Measurements from ENCODE around the gene EFCC1. TPM values are rescaled to one million over a fixed set of nuclear protein-coding genes. Genes with fewer than 3 reads are reported as not detected.

Gene EFCC1
- polyA plus RNA-seq, 1 donor (not counting 4 experiments of a cell fraction or from before 2014, with no cell fraction given), result not detected

- Histone ChIP-seq H3K4me3 (ENCODE audit: control insufficient read depth in 2 of 3, extremely low read depth in 1 of 3, insufficient read depth in 2 of 3, low read depth in 1 of 3, low read length in 3 of 3) (no peak overlapping the region), H2AFZ (ENCODE audit: control insufficient read depth, low read length) (no peak overlapping the region), H3K9me1 (ENCODE audit: control insufficient read depth, extremely low read depth, insufficient read depth, low read length) (no peaks in the 10 kb centered on the region), H3K27me3 (ENCODE audit: control insufficient read depth, extremely low read depth, insufficient read depth, low read length) (peaks cover 40% of the 10 kb centered on the region), H4K20me1 (ENCODE audit: control insufficient read depth, extremely low read depth, insufficient read depth, low read length) (no peaks in the 10 kb centered on the region), H3K4me2 (ENCODE audit: control insufficient read depth, extremely low read depth, insufficient read depth, low read depth, low read length) (no peak overlapping the region), H3K79me2 (ENCODE audit: control insufficient read depth, insufficient read depth, low read length) (no peaks in the 10 kb centered on the region), H3K9me3 (ENCODE audit: control insufficient read depth, low read depth, low read length) (no peaks in the 10 kb centered on the region), H3K4me1 (ENCODE audit: control insufficient read depth, extremely low read depth, insufficient read depth, low read length) (no peaks in the 10 kb centered on the region), H3K36me3 (ENCODE audit: control insufficient read depth in 2 of 2, extremely low read depth in 1 of 2, insufficient read depth in 2 of 2, low read length in 2 of 2) (no peaks in the 10 kb centered on the region), H3K27ac (ENCODE audit: control insufficient read depth, insufficient read depth, low read length) (no peak overlapping the region), H3K9ac (ENCODE audit: control insufficient read depth, extremely low read depth, insufficient read depth, low read length) (no peak overlapping the region)
- dilution Hi-C loops (cut with MboI; ENCODE audit: extremely low pct_ligation_motif_present, low sequenced_read_pairs), result no loop called here
- TF ChIP-seq EZH2 (IDR thresholded peaks at IDR 0.05; ENCODE audit: low read length), result no peak
- TF ChIP-seq CTCF (optimal IDR thresholded peaks at IDR 0.05 in 1 of 3, IDR thresholded peaks at IDR 0.05 in 1 of 3, conservative IDR thresholded peaks at IDR 0.05 in 1 of 3; ENCODE audit: extremely low read depth in 1 of 3, insufficient read depth in 2 of 3, low read length in 3 of 3), result no peak
- FAIRE-seq (no peak), DNase-seq (ENCODE audit: low read depth, low spot score) (no peak)
These were observed 4.6 kb downstream of the EFCC1 start for GRCh38 chr3:129005526-129006303.

- dilution Hi-C loops (cut with MboI; ENCODE audit: extremely low pct_ligation_motif_present, low sequenced_read_pairs), result no loop called here
- Histone ChIP-seq H2AFZ (ENCODE audit: control insufficient read depth, low read length) (no peak overlapping the region), H3K4me3 (ENCODE audit: control insufficient read depth in 2 of 3, extremely low read depth in 1 of 3, insufficient read depth in 2 of 3, low read depth in 1 of 3, low read length in 3 of 3) (no peak overlapping the region), H3K4me2 (ENCODE audit: control insufficient read depth, extremely low read depth, insufficient read depth, low read depth, low read length) (no peak overlapping the region), H3K4me1 (ENCODE audit: control insufficient read depth, extremely low read depth, insufficient read depth, low read length) (no peaks in the 10 kb centered on the region), H3K79me2 (ENCODE audit: control insufficient read depth, insufficient read depth, low read length) (no peaks in the 10 kb centered on the region), H3K36me3 (ENCODE audit: control insufficient read depth in 2 of 2, extremely low read depth in 1 of 2, insufficient read depth in 2 of 2, low read length in 2 of 2) (no peaks in the 10 kb centered on the region), H3K27me3 (ENCODE audit: control insufficient read depth, extremely low read depth, insufficient read depth, low read length) (peaks cover 29% of the 10 kb centered on the region), H3K9me1 (ENCODE audit: control insufficient read depth, extremely low read depth, insufficient read depth, low read length) (no peaks in the 10 kb centered on the region), H3K9ac (ENCODE audit: control insufficient read depth, extremely low read depth, insufficient read depth, low read length) (no peak overlapping the region), H3K27ac (ENCODE audit: control insufficient read depth, insufficient read depth, low read length) (no peak overlapping the region), H4K20me1 (ENCODE audit: control insufficient read depth, extremely low read depth, insufficient read depth, low read length) (no peaks in the 10 kb centered on the region), H3K9me3 (ENCODE audit: control insufficient read depth, low read depth, low read length) (no peaks in the 10 kb centered on the region)
- no peak for TF ChIP-seq CTCF (optimal IDR thresholded peaks at IDR 0.05 in 1 of 3, IDR thresholded peaks at IDR 0.05 in 1 of 3, conservative IDR thresholded peaks at IDR 0.05 in 1 of 3; ENCODE audit: extremely low read depth in 1 of 3, insufficient read depth in 2 of 3, low read length in 3 of 3)
- FAIRE-seq (no peak), DNase-seq (ENCODE audit: low read depth, low spot score) (no peak)
These were observed 5.8 kb downstream of the EFCC1 start for GRCh38 chr3:129006864-129007263.
